Stomach (tissue), 9 donors: Measurements from ENCODE around the gene ACO2. TPM values are rescaled to one million over a fixed set of nuclear protein-coding genes. Genes with fewer than 3 reads are reported as not detected.

Source experiments
- DNase-seq, 2 donors: peaks; one replicate each; pipeline versions ENCODE4 v3.0.0 to v3.0.0-alpha.2; 2013 to 2019
- H3K27ac ChIP-seq, 5 donors: fragments of 200-600 bp in 4 of 5; sonication (generic) in 4 of 5; one replicate each; pipeline ENCODE4 v1.5.1; 2013 to 2019; ENCODE audit warnings: mild to moderate bottlenecking in 1 of 5, moderate library complexity in 1 of 5
- H3K27me3 ChIP-seq, 3 donors: fragments of 200-600 bp; sonication (generic); one replicate each; pipeline ENCODE4 v1.5.1; 2017 to 2019; ENCODE audit warnings: mixed run types in 1 of 3
- H3K36me3 ChIP-seq, 4 donors: fragments of 200-600 bp; sonication (generic); 1 replicate in 3 of 4; 2 replicates in 1 of 4; pipeline ENCODE4 v1.5.1; 2016 to 2019
- H3K4me1 ChIP-seq, 4 donors: fragments of 200-600 bp; sonication (generic); one replicate each; pipeline ENCODE4 v1.5.1; 2016 to 2019
- H3K4me3 ChIP-seq, 4 donors: fragments of 200-600 bp; sonication (generic) in 3 of 4; one replicate each; pipeline ENCODE4 v1.5.1; 2016 to 2019; ENCODE audit warnings: mild to moderate bottlenecking in 1 of 4
- H3K9me3 ChIP-seq, 4 donors: fragments of 200-600 bp; sonication (generic); one replicate each; pipeline ENCODE4 v1.5.1; 2016 to 2019
- EP300 ChIP-seq: sonication (generic); formaldehyde crosslinking; IDR thresholded peaks from one replicate; pipeline ENCODE4 v1.6.1; 2017; ENCODE audit warnings: antibody characterized with exemption
- POLR2A ChIP-seq, 4 donors: fragments of 450-650 bp; IDR thresholded peaks; one replicate each; pipeline ENCODE4 v1.6.1; 2016; ENCODE audit warnings: antibody characterized with exemption in 4 of 4, control low read depth in 2 of 4, mild to moderate bottlenecking in 1 of 4, moderate library complexity in 1 of 4
- POLR2AphosphoS5 ChIP-seq, 3 donors: sonication (generic); formaldehyde crosslinking; IDR thresholded peaks; one replicate each; pipeline ENCODE4 v1.6.1; 2016; ENCODE audit warnings: antibody characterized with exemption in 3 of 3
- WGBS, 5 donors: extraction: QIAGEN DNeasy Blood & Tissue Kit in 3 of 5; methylation state at CpG; one replicate each; pipeline versions ENCODE4 v1.1.5 to v1.1.7; 2013 to 2018; 5-methylcytosine and 5-hydroxymethylcytosine counted together
- intact Hi-C: fragments of 100-400 bp; cut with DNase I; formaldehyde crosslinking; loops from one replicate; pipeline ENCODE4 v1.15.1; 2023; ENCODE audit warnings: low total_unique reads
- polyA plus RNA-seq, 3 donors: library from polyadenylated mRNA; stranded (reverse); fragments of 200-250 nt; gene quantifications; one replicate each; pipeline ENCODE4 v1.2.3, GENCODE V29; 2013
- total RNA-seq, 5 donors: library from RNA; depleted of rRNA; stranded (reverse); fragments of >200 nt; gene quantifications; one replicate each; pipeline versions ENCODE4 v1.1.0 to v1.2.3, GENCODE V29; 2014 to 2016
- TF ChIP-seq, protein P1 (sequence below), 7 experiments: fragments of 450-650 bp in 4 of 7; fragments of 200-600 bp in 3 of 7; sonication (generic) in 3 of 7; IDR thresholded peaks; one replicate each; pipeline ENCODE4 v1.5.1; 2016 to 2019; ENCODE audit warnings: antibody characterized with exemption in 7 of 7, control low read depth in 2 of 7, mild to moderate bottlenecking in 1 of 7
- donor health status: healthy with polysubstance abuse.
- donor health status: Bipolar disorder and iron deficiency.
- donor health status: healthy.

ACO2 gene
- total and polyA plus RNA-seq, 8 donors = 46.6 to 238 (median 90.1) TPM

DNA sequence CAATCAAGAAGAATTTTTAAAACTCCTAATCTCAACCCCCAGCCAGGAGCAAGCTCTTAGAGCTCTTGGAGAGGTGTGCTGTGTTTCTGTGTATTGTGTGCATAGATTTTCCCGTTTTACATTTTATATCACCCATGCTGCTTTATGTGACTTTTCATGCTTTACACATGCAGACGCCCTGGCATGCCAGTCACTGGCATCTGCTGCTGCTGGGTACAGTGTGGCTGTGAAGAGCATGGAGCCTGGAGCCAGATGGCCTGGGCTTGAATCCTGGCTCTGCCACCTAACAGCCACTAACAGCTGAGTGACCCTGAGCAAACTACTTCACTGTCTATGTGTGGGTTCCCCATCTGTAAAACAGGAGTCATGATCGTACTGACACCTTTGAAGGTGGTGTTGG, 52.2 kb downstream of the ACO2 start:
- H3K4me3 ChIP-seq = no peak overlapping the region
- peak overlapping the region in 1 of 5 donors; percentile 24 for H3K27ac ChIP-seq
- DNase-seq = no peak
- TF ChIP-seq, protein P1, sequence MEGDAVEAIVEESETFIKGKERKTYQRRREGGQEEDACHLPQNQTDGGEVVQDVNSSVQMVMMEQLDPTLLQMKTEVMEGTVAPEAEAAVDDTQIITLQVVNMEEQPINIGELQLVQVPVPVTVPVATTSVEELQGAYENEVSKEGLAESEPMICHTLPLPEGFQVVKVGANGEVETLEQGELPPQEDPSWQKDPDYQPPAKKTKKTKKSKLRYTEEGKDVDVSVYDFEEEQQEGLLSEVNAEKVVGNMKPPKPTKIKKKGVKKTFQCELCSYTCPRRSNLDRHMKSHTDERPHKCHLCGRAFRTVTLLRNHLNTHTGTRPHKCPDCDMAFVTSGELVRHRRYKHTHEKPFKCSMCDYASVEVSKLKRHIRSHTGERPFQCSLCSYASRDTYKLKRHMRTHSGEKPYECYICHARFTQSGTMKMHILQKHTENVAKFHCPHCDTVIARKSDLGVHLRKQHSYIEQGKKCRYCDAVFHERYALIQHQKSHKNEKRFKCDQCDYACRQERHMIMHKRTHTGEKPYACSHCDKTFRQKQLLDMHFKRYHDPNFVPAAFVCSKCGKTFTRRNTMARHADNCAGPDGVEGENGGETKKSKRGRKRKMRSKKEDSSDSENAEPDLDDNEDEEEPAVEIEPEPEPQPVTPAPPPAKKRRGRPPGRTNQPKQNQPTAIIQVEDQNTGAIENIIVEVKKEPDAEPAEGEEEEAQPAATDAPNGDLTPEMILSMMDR (IDR thresholded peaks at IDR 0.05) = no peak
- no peak for TF ChIP-seq POLR2AphosphoS5 (IDR thresholded peaks at IDR 0.05)
- no peak for TF ChIP-seq EP300
- no peak for TF ChIP-seq POLR2A (IDR thresholded peaks at IDR 0.05)
- H3K4me1 ChIP-seq = peaks cover 39 to 51% (median 49%) of the 10 kb centered on the region in 4 donors
- 80 to 91% (median 86%) methylated on average over 3 of the region's 3 CpGs for WGBS, 5 donors
- intact Hi-C loops = no loop called here
- H3K9me3 ChIP-seq = no peaks in the 10 kb centered on the region
- peaks cover 36 to 87% (median 74%) of the 10 kb centered on the region in 4 donors for H3K36me3 ChIP-seq
- H3K27me3 ChIP-seq = no peaks in the 10 kb centered on the region

DNA sequence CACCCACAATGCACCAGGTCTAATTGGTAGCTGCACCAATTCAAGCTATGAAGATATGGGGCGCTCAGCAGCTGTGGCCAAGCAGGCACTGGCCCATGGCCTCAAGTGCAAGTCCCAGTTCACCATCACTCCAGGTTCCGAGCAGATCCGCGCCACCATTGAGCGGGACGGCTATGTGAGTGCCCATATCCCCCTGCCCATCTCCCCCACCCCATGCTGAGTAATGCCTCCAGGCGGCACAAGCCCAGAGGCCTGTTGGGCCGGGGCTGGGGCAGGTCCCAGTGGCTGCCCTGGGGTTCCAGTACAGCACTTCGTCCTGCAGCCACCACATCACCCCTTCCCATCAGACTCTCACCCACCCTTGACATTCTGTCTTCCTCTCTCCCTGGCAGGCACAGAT, 53.9 kb downstream of the ACO2 start:
- intact Hi-C loops = no loop called here
- Histone ChIP-seq H3K4me1 (peaks cover 41 to 56% (median 54%) of the 10 kb centered on the region in 4 donors), H3K36me3 (peaks cover 48 to 87% (median 76%) of the 10 kb centered on the region in 4 donors), H3K27ac (peak overlapping the region; percentile 80 to 95 (median 89)), H3K9me3 (no peaks in the 10 kb centered on the region), H3K4me3 (no peak overlapping the region), H3K27me3 (no peaks in the 10 kb centered on the region)
- no peak for TF ChIP-seq POLR2AphosphoS5 (IDR thresholded peaks at IDR 0.05)
- TF ChIP-seq, protein P1 (IDR thresholded peaks at IDR 0.05) = no peak
- WGBS, 5 donors = 86 to 97% (median 93%) methylated on average over 8 to 9 of the region's 9 CpGs
- no peak for DNase-seq

DNA sequence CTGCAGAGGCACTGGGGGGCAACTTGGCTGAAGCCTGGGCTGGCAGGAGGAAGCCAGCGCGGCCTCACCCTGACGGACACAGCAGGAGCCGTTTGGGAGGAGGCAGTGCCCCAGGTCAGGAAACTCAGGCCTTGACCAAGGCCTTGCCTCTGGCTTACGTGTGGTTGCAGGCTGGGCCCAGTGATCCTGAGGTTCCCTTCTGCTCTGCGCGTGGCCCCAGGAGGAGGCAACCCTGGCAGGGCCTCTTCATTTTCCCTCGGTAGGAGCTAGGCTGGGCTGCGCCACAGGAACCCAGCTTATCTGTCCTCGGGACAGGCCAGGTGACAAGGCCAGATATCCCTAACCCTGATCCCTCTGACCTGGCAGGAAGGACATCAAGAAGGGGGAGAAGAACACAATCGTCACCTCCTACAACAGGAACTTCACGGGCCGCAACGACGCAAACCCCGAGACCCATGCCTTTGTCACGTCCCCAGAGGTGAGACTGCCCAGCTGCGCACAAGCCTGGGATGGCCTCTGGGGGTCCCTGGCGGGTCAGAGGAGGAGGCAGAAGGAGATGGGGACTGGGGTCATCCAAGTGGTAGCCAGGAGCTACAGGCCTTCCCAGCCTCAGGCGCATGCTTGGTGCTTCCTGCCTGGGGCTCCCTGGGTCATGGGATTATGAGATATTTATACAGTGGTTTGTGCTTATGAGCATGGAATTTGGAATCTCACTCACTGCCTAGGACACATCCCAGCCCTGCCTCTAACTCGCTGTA, 54.7 kb downstream of the ACO2 start:
- Histone ChIP-seq H3K27me3 (no peaks in the 10 kb centered on the region), H3K4me3 (no peak overlapping the region), H3K9me3 (no peaks in the 10 kb centered on the region), H3K36me3 (peaks cover 56 to 87% (median 77%) of the 10 kb centered on the region in 4 donors), H3K27ac (peak overlapping the region; percentile 80 to 95 (median 89)), H3K4me1 (peaks cover 41 to 52% (median 50%) of the 10 kb centered on the region in 4 donors)
- intact Hi-C loops = no loop called here
- WGBS, 5 donors = 38 to 50% (median 44%) methylated on average over 15 to 21 of the region's 21 CpGs
- DNase-seq = peak; percentile 36 to 49
- peak in 1 of 3 donors; percentile 3 for TF ChIP-seq POLR2AphosphoS5 (IDR thresholded peaks at IDR 0.05)
- no peak for TF ChIP-seq POLR2A (IDR thresholded peaks at IDR 0.05)

DNA sequence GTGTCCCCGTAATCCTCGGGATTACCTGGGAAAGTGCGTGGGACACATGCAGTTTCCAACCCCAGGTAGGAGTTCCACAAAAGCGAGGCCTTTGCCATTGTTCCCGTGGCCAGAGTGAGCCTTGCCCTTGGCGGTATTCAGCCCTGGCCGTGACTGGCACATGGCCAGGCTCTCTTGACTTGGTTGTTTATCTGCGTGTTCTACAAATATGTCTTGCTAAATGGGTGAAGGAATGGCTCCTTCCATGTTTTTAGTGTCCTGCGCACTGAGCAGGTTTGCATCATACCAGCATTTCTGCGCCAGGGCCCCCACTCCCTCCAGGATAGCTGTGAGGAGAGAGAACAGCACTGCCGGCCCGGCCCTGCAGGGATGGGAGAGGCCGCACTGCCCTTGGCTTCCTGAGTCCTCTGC, 55.3 kb downstream of the ACO2 start:
- Histone ChIP-seq H3K4me1 (peaks cover 41 to 52% (median 50%) of the 10 kb centered on the region in 4 donors), H3K36me3 (peaks cover 56 to 87% (median 77%) of the 10 kb centered on the region in 4 donors), H3K27me3 (no peaks in the 10 kb centered on the region), H3K9me3 (no peaks in the 10 kb centered on the region), H3K4me3 (peak overlapping the region in 1 of 4 donors; percentile 22), H3K27ac (peak overlapping the region; percentile 80 to 95 (median 89))
- peak; percentile 64 to 92 for DNase-seq
- intact Hi-C loops = no loop called here
- 21 to 33% (median 27%) methylated on average over 12 to 13 of the region's 13 CpGs for WGBS, 5 donors
- peak; percentile 29 to 77 (median 73) for TF ChIP-seq POLR2AphosphoS5 (IDR thresholded peaks at IDR 0.05)
- TF ChIP-seq EP300 = no peak

DNA sequence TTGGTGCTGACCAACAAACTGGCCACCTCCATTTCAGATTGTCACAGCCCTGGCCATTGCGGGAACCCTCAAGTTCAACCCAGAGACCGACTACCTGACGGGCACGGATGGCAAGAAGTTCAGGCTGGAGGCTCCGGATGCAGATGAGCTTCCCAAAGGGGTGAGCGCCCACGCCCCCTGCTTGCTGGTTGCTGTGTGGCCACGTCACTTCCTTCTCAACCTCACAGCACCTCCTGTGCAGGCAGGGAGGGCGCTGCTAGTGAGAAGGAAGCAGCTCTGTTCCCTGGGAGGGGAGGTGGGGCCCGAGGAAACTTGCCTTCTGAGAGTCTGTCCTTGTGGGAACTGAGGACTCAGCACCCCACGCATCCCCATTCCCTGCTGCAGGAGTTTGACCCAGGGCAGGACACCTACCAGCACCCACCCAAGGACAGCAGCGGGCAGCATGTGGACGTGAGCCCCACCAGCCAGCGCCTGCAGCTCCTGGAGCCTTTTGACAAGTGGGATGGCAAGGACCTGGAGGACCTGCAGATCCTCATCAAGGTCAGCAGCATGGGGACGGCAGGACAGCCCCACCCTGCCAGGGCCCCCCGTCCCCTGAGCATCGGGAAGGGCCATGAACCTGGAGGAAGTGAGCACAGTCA, 56.0 kb downstream of the ACO2 start:
- peak overlapping the region in 1 of 4 donors; percentile 22 for H3K4me3 ChIP-seq

More for the DNA sequence above, 56.0 kb downstream of the ACO2 start:
- intact Hi-C loops = loop anchor here (5.0 kb wide), 1 partner anchor 128 kb away; no protein-coding TSS in a partner anchor
- 50 to 61% (median 54%) methylated on average over 17 of the region's 17 CpGs for WGBS, 5 donors
- H3K27me3 ChIP-seq = no peaks in the 10 kb centered on the region
- peaks cover 41 to 52% (median 50%) of the 10 kb centered on the region in 4 donors for H3K4me1 ChIP-seq
- no peak for TF ChIP-seq EP300
- TF ChIP-seq, protein P1 (IDR thresholded peaks at IDR 0.05) = no peak
- no peak for TF ChIP-seq POLR2AphosphoS5 (IDR thresholded peaks at IDR 0.05)
- H3K27ac ChIP-seq = peak overlapping the region; percentile 80 to 95 (median 89)
- DNase-seq = peak; percentile 31 to 69
- H3K9me3 ChIP-seq = no peaks in the 10 kb centered on the region
- peaks cover 53 to 87% (median 77%) of the 10 kb centered on the region in 4 donors for H3K36me3 ChIP-seq
